Vagina (tissue), 2 donors: ENCODE results near the gene LRRC49. TPM values are rescaled to one million over a fixed set of nuclear protein-coding genes. Genes with fewer than 3 reads are reported as not detected.
A peak's percentile ranks its signal among the peaks of the same experiment; 100 is the strongest.

Source experiments
- DNase-seq, 2 donors: peaks; one replicate each; pipeline ENCODE4 v3.0.0-alpha.2; 2017; ENCODE audit errors: extremely low spot score in 2 of 2
- H3K27ac ChIP-seq: fragments of 200-600 bp; sonication (generic); one replicate; pipeline ENCODE4 v1.5.1; 2019
- H3K27me3 ChIP-seq: fragments of 200-600 bp; sonication (generic); one replicate; pipeline ENCODE4 v1.5.1; 2019
- H3K36me3 ChIP-seq, 2 donors: fragments of 200-600 bp; sonication (generic); one replicate each; pipeline ENCODE4 v1.5.1; 2017 to 2019
- H3K4me1 ChIP-seq: fragments of 200-600 bp; sonication (generic); one replicate; pipeline ENCODE4 v1.5.1; 2019
- H3K4me3 ChIP-seq, 2 donors: fragments of 200-600 bp; sonication (generic); 1 replicate in 1 of 2; 2 replicates in 1 of 2; pipeline ENCODE4 v1.5.1; 2016 to 2019
- H3K9me3 ChIP-seq: fragments of 200-600 bp; sonication (generic); one replicate; pipeline ENCODE4 v1.5.1; 2019
- POLR2A ChIP-seq, 2 donors: fragments of 450-650 bp; IDR thresholded peaks; one replicate each; pipeline ENCODE4 v1.6.1; 2017; ENCODE audit warnings: antibody characterized with exemption in 2 of 2, mild to moderate bottlenecking in 2 of 2, moderate library complexity in 2 of 2
- POLR2AphosphoS5 ChIP-seq, 2 donors: sonication (generic); formaldehyde crosslinking; IDR thresholded peaks; one replicate each; pipeline ENCODE4 v1.9.0; 2017; ENCODE audit warnings: antibody characterized with exemption in 2 of 2, mild to moderate bottlenecking in 2 of 2, low read depth in 1 of 2; ENCODE audit not compliant: insufficient read depth in 1 of 2
- intact Hi-C: fragments of 100-400 bp; cut with DNase I; formaldehyde crosslinking; loops from one replicate; pipeline ENCODE4 v1.15.1; 2023
- total RNA-seq: library from RNA; depleted of rRNA; stranded (reverse); fragments of >200 nt; gene quantifications from one replicate; pipeline ENCODE4 v1.2.3, GENCODE V29; 2016
- TF ChIP-seq, protein P1 (sequence below), 3 experiments: fragments of 450-650 bp in 2 of 3; fragments of 200-600 bp in 1 of 3; sonication (generic) in 1 of 3; IDR thresholded peaks; one replicate each; pipeline ENCODE4 v1.5.1; 2017 to 2019; ENCODE audit warnings: antibody characterized with exemption in 3 of 3, mild to moderate bottlenecking in 2 of 3, moderate library complexity in 2 of 3

LRRC49 gene
- total RNA-seq, 1 donor from 2014 or later: 8.8 TPM

DNA sequence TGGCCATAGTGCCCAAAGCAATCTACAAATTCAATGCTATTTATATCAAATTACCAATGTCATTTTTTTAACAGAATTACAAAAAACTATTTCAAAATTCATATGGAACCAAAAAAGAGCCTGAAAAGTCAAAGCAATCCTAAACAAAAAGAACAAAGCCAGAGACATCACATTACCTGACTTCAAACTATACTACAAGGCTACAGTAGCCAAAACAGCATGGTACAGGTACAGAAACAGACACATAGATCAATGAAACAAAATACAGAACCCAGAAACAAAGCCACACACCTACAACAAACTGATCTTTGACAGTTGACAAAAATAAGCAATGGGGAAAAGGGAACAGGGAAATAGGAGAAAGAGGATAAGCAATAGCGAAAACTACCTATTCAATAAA, 196.1 kb downstream of the LRRC49 start:
- H3K4me3 ChIP-seq: no peak overlapping the region
- no peaks in the 10 kb centered on the region for H3K9me3 ChIP-seq
- no peak overlapping the region for H3K27ac ChIP-seq
- intact Hi-C loops: no loop called here
- H3K36me3 ChIP-seq: no peaks in the 10 kb centered on the region
- TF ChIP-seq, protein P1, sequence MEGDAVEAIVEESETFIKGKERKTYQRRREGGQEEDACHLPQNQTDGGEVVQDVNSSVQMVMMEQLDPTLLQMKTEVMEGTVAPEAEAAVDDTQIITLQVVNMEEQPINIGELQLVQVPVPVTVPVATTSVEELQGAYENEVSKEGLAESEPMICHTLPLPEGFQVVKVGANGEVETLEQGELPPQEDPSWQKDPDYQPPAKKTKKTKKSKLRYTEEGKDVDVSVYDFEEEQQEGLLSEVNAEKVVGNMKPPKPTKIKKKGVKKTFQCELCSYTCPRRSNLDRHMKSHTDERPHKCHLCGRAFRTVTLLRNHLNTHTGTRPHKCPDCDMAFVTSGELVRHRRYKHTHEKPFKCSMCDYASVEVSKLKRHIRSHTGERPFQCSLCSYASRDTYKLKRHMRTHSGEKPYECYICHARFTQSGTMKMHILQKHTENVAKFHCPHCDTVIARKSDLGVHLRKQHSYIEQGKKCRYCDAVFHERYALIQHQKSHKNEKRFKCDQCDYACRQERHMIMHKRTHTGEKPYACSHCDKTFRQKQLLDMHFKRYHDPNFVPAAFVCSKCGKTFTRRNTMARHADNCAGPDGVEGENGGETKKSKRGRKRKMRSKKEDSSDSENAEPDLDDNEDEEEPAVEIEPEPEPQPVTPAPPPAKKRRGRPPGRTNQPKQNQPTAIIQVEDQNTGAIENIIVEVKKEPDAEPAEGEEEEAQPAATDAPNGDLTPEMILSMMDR (IDR thresholded peaks at IDR 0.05): no peak
- TF ChIP-seq POLR2A (IDR thresholded peaks at IDR 0.05): no peak
- no peak for TF ChIP-seq POLR2AphosphoS5 (IDR thresholded peaks at IDR 0.05; ENCODE audit: insufficient read depth in 1 of 2, low read depth in 1 of 2)
- DNase-seq: no peak
- H3K27me3 ChIP-seq: no peaks in the 10 kb centered on the region
- H3K4me1 ChIP-seq: peaks cover 10% of the 10 kb centered on the region

DNA sequence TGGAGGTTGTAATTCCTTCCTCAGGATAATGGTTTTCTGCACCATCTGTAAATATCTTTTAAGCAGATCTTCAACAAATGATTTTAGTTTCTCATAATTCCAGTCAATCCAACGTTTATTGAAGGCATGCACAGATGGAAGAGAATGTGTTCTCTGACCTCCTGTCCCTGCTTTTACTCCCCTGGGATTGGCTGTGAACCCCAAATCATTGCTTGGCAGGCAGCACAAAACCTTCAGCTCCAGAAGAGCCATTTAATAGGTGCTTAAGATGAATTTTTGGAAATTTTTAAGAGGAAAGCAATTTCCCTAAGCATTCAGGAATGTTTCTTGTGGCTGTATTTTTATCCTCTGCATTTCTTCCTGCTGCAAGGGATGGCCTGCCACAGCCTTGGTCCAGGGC, 197.2 kb downstream of the LRRC49 start:
- TF ChIP-seq POLR2A (IDR thresholded peaks at IDR 0.05): no peak
- peak; percentile 20 to 43 for DNase-seq
- no peak overlapping the region for H3K27ac ChIP-seq
- H3K27me3 ChIP-seq: no peaks in the 10 kb centered on the region
- intact Hi-C loops: no loop called here
- no peak overlapping the region for H3K4me3 ChIP-seq
- H3K4me1 ChIP-seq: no peaks in the 10 kb centered on the region
- H3K36me3 ChIP-seq: no peaks in the 10 kb centered on the region
- no peaks in the 10 kb centered on the region for H3K9me3 ChIP-seq

DNA sequence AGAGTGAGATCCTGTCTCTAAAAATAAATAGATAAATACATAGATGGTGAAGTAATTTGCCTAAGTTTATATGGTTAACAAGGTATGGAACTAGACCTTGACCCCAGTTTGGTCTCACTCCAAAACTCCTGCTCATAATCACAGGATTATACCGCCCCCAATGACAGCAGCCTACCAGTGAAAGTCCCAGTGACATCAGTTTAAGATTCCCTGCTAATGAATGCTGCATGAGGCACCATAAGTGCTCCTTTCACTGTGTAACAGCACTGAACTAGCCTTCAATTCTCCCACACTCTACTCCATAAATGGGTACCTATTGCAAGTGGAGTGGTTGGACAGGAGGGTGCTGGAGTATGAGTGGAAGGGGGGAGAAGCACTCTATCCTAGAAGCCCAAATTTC, 199.0 kb downstream of the LRRC49 start:
- Histone ChIP-seq H3K27ac (no peak overlapping the region), H3K27me3 (no peaks in the 10 kb centered on the region), H3K9me3 (no peaks in the 10 kb centered on the region), H3K4me1 (peaks cover 3% of the 10 kb centered on the region), H3K36me3 (no peaks in the 10 kb centered on the region), H3K4me3 (no peak overlapping the region)
- peak; percentile 19 to 20 for DNase-seq
- intact Hi-C loops: no loop called here
- TF ChIP-seq, protein P1 (IDR thresholded peaks at IDR 0.05): no peak
- no peak for TF ChIP-seq POLR2AphosphoS5 (IDR thresholded peaks at IDR 0.05; ENCODE audit: insufficient read depth in 1 of 2, low read depth in 1 of 2)
- no peak for TF ChIP-seq POLR2A (IDR thresholded peaks at IDR 0.05)

DNA sequence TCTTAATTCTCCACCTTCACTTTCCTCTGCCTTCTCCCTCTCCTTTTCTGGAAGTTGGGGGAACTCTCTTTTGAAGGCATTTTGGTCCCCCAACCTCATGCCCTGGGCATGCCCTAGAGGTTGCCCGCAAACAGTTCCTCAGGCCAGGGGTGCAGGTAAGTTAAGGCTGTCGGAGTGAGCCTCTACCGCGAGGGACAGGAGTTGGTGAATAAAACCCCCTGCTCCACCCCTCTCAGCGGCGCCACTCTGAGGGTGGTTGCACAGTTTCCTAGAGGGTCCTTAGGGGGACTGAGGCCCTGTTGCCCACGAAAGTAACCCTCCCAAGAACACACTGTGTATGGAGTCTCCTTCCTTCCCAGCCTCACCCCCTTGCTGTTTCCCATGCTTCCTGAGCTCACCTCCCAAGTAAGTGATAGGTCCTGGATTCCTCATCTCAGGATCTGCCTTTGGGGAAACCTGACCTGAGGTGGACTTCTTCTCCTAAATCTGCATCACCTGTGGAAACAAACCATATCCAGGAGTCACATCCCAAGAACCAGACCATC, 199.5 kb downstream of the LRRC49 start:
- Histone ChIP-seq H3K27me3 (no peaks in the 10 kb centered on the region), H3K4me1 (peaks cover 8% of the 10 kb centered on the region), H3K4me3 (no peak overlapping the region), H3K27ac (no peak overlapping the region), H3K36me3 (no peaks in the 10 kb centered on the region), H3K9me3 (no peaks in the 10 kb centered on the region)
- DNase-seq: peak; percentile 58 to 82
- TF ChIP-seq, protein P1 (IDR thresholded peaks at IDR 0.05): no peak
- intact Hi-C loops: no loop called here

DNA sequence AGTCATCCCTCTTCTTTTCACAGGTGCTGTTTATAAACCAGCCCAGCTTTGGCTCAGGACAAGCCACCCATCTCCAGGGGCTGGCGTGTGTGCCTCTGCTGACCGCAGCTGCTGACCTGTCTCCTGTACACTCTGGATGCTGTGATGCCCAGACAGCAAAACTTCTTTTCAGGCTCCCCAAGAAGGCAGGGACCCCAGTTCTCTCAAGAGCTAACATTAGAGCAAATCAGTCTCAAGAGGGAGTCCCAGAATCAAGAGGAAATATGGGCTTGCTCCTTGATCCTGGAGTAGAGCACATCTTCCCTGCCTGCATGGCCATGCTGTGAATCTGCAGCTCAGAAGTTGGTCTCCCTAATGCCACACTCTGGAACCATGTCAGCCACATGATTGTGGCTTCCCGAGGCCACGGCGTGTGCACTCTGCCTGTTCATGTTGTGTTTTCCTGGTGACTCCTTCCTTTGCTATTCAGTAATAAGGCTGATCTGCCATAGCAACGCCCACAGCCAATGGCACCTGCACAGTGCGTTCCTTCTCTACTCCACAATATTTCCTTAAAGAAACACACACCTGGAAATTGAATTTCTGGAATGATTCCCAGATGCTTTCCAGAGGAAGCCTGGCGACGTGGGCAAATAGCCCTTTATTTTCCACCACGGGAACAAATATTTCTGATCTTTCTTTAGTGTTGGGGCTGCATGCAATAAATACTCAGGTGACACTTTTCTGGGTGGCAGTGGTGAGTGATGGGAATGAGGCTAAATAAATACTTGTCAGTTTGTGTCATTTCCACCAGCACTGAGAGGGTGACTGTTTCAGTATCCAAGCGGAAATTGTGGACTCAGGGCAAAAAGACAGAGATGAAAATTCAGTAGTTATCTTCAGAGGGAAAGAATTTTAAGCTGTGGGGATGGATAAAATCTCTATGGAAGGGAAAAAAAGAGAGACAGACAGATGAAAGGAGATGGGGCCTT, 200.7 kb downstream of the LRRC49 start:
- no peak overlapping the region for H3K4me3 ChIP-seq
- H3K27me3 ChIP-seq: no peaks in the 10 kb centered on the region
- H3K4me1 ChIP-seq: peaks cover 10% of the 10 kb centered on the region
- H3K27ac ChIP-seq: no peak overlapping the region
- TF ChIP-seq POLR2A (IDR thresholded peaks at IDR 0.05): no peak
- TF ChIP-seq, protein P1 (IDR thresholded peaks at IDR 0.05): no peak
- no peak for TF ChIP-seq POLR2AphosphoS5 (IDR thresholded peaks at IDR 0.05; ENCODE audit: insufficient read depth in 1 of 2, low read depth in 1 of 2)
- peak; percentile 77 to 82 for DNase-seq
- no peaks in the 10 kb centered on the region for H3K36me3 ChIP-seq
- intact Hi-C loops: no loop called here
- H3K9me3 ChIP-seq: no peaks in the 10 kb centered on the region
